Esophagus muscularis mucosa (tissue), 4 donors: ENCODE data around the gene SNAP91. TPM values are rescaled to one million over a fixed set of nuclear protein-coding genes. Genes with fewer than 3 reads are reported as not detected.
A peak's percentile ranks its signal among the peaks of the same experiment; 100 is the strongest.

Experiments
- DNase-seq: peaks from one replicate; pipeline ENCODE4 v3.0.0-alpha.2; 2017; ENCODE audit errors: extremely low spot score
- H3K27ac ChIP-seq, 4 donors: fragments of 200-600 bp; sonication (generic); replicated peaks in 1 of 4; 1 replicate in 3 of 4; 2 replicates in 1 of 4; pipeline ENCODE4 v1.5.1; 2016 to 2019; ENCODE audit warnings: mild to moderate bottlenecking in 1 of 4
- H3K27me3 ChIP-seq, 4 donors: fragments of 200-600 bp; sonication (generic); one replicate each; pipeline versions ENCODE4 v1.5.1 to v1.6.0; 2016 to 2019
- H3K36me3 ChIP-seq, 4 donors: fragments of 200-600 bp; sonication (generic); one replicate each; pipeline ENCODE4 v1.5.1; 2016 to 2019
- H3K4me1 ChIP-seq, 4 donors: fragments of 200-600 bp; sonication (generic); one replicate each; pipeline ENCODE4 v1.5.1; 2016 to 2019
- H3K4me3 ChIP-seq, 4 donors: fragments of 200-600 bp; sonication (generic); 1 replicate in 2 of 4; 2 replicates in 2 of 4; pipeline ENCODE4 v1.5.1; 2016 to 2019; ENCODE audit warnings: mild to moderate bottlenecking in 4 of 4, moderate library complexity in 1 of 4
- H3K9me3 ChIP-seq, 4 donors: fragments of 200-600 bp; sonication (generic); 1 replicate in 3 of 4; 2 replicates in 1 of 4; pipeline ENCODE4 v1.5.1; 2016 to 2019
- CTCF ChIP-seq, 3 experiments: fragments of 200-600 bp in 2 of 3; fragments of 450-650 bp in 1 of 3; sonication (generic) in 2 of 3; IDR thresholded peaks; one replicate each; pipeline ENCODE4 v1.5.1; 2017 to 2019; ENCODE audit warnings: antibody characterized with exemption in 3 of 3, mild to moderate bottlenecking in 2 of 3, moderate library complexity in 1 of 3
- EP300 ChIP-seq: sonication (generic); formaldehyde crosslinking; IDR thresholded peaks from one replicate; pipeline ENCODE4 v1.6.1; 2017; ENCODE audit warnings: antibody characterized with exemption
- POLR2A ChIP-seq: fragments of 450-650 bp; IDR thresholded peaks from one replicate; pipeline ENCODE4 v1.6.1; 2017; ENCODE audit warnings: antibody characterized with exemption, moderate library complexity, mild to moderate bottlenecking, low read depth
- POLR2AphosphoS5 ChIP-seq, 2 donors: sonication (generic); formaldehyde crosslinking; IDR thresholded peaks; one replicate each; pipeline ENCODE4 v1.6.1; 2017; ENCODE audit warnings: antibody characterized with exemption in 2 of 2
- WGBS: methylation state at CpG from one replicate; pipeline ENCODE4 v1.1.5; 2018; 5-methylcytosine and 5-hydroxymethylcytosine counted together
- intact Hi-C: fragments of 100-400 bp; cut with DNase I; formaldehyde crosslinking; loops from one replicate; pipeline ENCODE4 v1.15.1; 2023
- total RNA-seq, 4 donors: library from RNA; depleted of rRNA; stranded (reverse); fragments of >200 nt; gene quantifications; one replicate each; pipeline versions ENCODE4 v1.1.0 to v1.2.1, GENCODE V29; 2016

SNAP91 gene
- total RNA-seq, 4 donors from 2014 or later, result 1.2 to 7.1 (median 3.9) TPM

- TF ChIP-seq EP300 (no peak), CTCF (IDR thresholded peaks at IDR 0.05) (no peak), POLR2AphosphoS5 (IDR thresholded peaks at IDR 0.05) (no peak), POLR2A (no peak)
- Histone ChIP-seq H3K27ac (no peak overlapping the region), H3K9me3 (no peaks in the 10 kb centered on the region), H3K36me3 (no peaks in the 10 kb centered on the region), H3K4me3 (no peak overlapping the region), H3K27me3 (no peaks in the 10 kb centered on the region), H3K4me1 (peaks cover 0 to 20% (median 17%) of the 10 kb centered on the region in 4 donors)
- WGBS, result 50% methylated on average over 1 of the region's 1 CpG
- intact Hi-C loops, result loop anchor here (5.0 kb wide), 1 partner anchor 447 kb away; the partner anchor contains the start of genes DOP1A and UBE3D
- DNase-seq, result no peak
Measured at GRCh38 chr6:83514466-83514865, 194.4 kb downstream of the SNAP91 start.

GRCh38 chr6:83511901-83512681 is 196.8 kb downstream of the SNAP91 start, which contains the start of gene PRSS35:
Gene PRSS35, plus strand, starts transcription at chr6:83512534. Its CDS starts 10,908 bp downstream, at chr6:83523442.
- H3K4me1 ChIP-seq, result peaks cover 0 to 20% (median 17%) of the 10 kb centered on the region in 4 donors
- no peaks in the 10 kb centered on the region for H3K9me3 ChIP-seq
- WGBS, result 8% methylated on average over 23 of the region's 38 CpGs
- H3K27me3 ChIP-seq, result no peaks in the 10 kb centered on the region
- no peaks in the 10 kb centered on the region for H3K36me3 ChIP-seq
- peak within 1 kb of the TSS; percentile 46 to 63 (median 52) for H3K4me3 ChIP-seq
- peak within 1 kb of the TSS in 3 of 4 donors; percentile 0 to 57 (median 40) for H3K27ac ChIP-seq
- intact Hi-C loops, result loop anchor here (2.0 to 5.0 kb wide), 3 partner anchors 93 to 445 kb away; partner anchors contain the start of genes DOP1A and UBE3D
- TF ChIP-seq POLR2A (no peak), POLR2AphosphoS5 (IDR thresholded peaks at IDR 0.05) (no peak), CTCF (IDR thresholded peaks at IDR 0.05) (peak; percentile 51 to 76 (median 63))
- no peak for DNase-seq

- Histone ChIP-seq H3K27ac (no peak overlapping the region), H3K4me3 (no peak overlapping the region), H3K27me3 (no peaks in the 10 kb centered on the region), H3K36me3 (no peaks in the 10 kb centered on the region), H3K4me1 (peaks cover 0 to 20% (median 17%) of the 10 kb centered on the region in 4 donors), H3K9me3 (no peaks in the 10 kb centered on the region)
- intact Hi-C loops, result loop anchor here (5.0 kb wide), 1 partner anchor 444 kb away; the partner anchor contains the start of genes DOP1A and UBE3D
- TF ChIP-seq POLR2AphosphoS5 (IDR thresholded peaks at IDR 0.05), result no peak
- TF ChIP-seq EP300, result no peak
- no peak for TF ChIP-seq CTCF (IDR thresholded peaks at IDR 0.05)
- TF ChIP-seq POLR2A, result no peak
- 76% methylated on average over 8 of the region's 8 CpGs for WGBS
- DNase-seq, result no peak
Measured at GRCh38 chr6:83511266-83511665, 197.6 kb downstream of the SNAP91 start.

- no peak for DNase-seq
- 93% methylated on average over 3 of the region's 3 CpGs for WGBS
- H3K27me3 ChIP-seq, result no peaks in the 10 kb centered on the region
Measured at GRCh38 chr6:83510791-83511190, 198.1 kb downstream of the SNAP91 start.

More at GRCh38 chr6:83510791-83511190, 198.1 kb downstream of the SNAP91 start:
- H3K4me3 ChIP-seq, result no peak overlapping the region
- H3K36me3 ChIP-seq, result no peaks in the 10 kb centered on the region
- peaks cover 0 to 20% (median 17%) of the 10 kb centered on the region in 4 donors for H3K4me1 ChIP-seq
- no peak overlapping the region for H3K27ac ChIP-seq
- intact Hi-C loops, result loop anchor here (5.0 kb wide), 1 partner anchor 443 kb away; the partner anchor contains the start of genes DOP1A and UBE3D
- H3K9me3 ChIP-seq, result no peaks in the 10 kb centered on the region
- TF ChIP-seq EP300 (no peak), CTCF (IDR thresholded peaks at IDR 0.05) (no peak), POLR2A (no peak)
